ENCODE measurements around the gene LCLAT1.

The LCLAT1 gene

DNA sequence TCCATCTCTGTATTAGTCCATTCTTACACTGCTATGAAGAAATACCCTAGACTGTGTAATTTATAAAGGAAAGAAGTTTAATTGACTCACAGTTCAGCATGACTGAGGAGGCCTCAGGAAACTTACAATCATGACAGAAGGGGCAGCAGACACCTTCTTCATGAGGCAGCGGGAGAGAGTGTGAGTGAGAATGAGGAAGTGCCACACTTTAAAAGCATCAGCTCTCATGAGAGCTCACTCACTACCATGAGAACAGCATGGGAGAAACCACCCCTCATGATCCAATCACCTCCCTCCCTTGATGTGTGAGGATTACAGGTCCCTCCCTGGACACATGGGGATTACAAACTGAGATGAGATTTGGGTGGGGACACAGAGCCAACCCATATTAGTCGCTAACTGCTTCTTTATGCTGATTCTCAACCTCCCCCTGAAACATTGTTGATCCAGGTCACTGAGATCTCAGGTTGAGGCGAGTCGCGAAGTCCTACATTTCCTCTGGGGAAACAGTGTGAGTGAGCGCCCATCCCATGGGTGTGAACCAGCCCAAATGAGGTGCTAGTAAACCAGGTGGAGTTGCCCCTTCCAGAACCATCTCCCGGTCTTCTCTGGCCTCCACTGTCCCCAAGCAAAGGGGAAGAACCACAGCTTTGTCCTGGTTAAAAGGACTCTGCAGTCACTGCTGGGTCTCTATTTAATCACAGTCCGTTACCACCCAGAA lies 236.3 kb downstream of the LCLAT1 start:
- no peak overlapping the region for H3K4me3 ChIP-seq (ENCODE audit: low read length)
- no peak for TF ChIP-seq ZNF274 (IDR thresholded peaks at IDR 0.05; ENCODE audit: low read depth, low read length)

DNA sequence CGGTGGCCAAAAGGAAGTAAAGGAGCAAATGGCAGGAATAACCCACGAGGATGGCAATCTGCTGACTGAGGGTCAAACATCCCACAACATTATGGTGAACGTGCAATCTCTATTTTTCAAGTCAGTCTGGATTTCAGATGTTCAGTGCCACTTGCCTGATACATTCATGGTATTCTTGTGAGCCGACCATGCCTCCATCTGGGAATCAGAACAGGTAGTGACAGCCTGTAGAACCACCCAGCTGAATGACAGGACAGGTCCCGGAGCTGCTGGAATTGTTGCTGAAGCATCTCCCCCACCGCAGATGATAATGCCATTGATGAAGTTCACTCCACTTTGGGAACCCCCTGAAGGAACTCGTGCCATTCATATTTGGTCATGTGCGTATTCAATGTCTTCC lies 237.0 kb downstream of the LCLAT1 start:
- TF ChIP-seq ZNF274 (IDR thresholded peaks at IDR 0.05; ENCODE audit: low read depth, low read length): no peak
- no peak overlapping the region for H3K4me3 ChIP-seq (ENCODE audit: low read length)

GRCh38 chr2:30684516-30684915 lies 237.5 kb downstream of the LCLAT1 start:
- TF ChIP-seq ZNF274 (IDR thresholded peaks at IDR 0.05; ENCODE audit: low read depth, low read length): no peak
- H3K4me3 ChIP-seq (ENCODE audit: low read length): no peak overlapping the region

GRCh38 chr2:30684996-30685395 lies 237.9 kb downstream of the LCLAT1 start:
- TF ChIP-seq ZNF274 (IDR thresholded peaks at IDR 0.05; ENCODE audit: low read depth, low read length): no peak
- no peak overlapping the region for H3K4me3 ChIP-seq (ENCODE audit: low read length)

DNA sequence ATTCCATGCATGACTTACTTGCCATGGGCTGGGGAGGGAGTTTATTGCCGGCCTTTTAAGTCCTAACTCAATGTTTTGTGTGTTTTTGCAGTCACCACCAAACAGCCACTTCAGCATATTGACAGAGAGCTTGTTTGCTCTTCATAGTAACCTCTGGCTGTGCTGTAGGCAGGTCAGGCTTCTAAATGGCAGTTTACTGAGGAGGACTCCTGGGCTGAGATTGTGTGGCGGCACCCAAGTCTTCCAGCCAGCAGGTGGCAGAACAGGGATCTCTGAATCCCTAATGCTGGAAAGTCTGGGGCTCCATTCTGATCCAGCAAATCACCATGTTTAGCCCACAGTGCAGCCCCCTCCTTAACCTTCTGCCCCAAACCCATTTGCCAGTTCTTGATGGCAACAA lies 239.0 kb downstream of the LCLAT1 start:
- TF ChIP-seq ZNF274 (IDR thresholded peaks at IDR 0.05; ENCODE audit: low read depth, low read length): no peak

DNA sequence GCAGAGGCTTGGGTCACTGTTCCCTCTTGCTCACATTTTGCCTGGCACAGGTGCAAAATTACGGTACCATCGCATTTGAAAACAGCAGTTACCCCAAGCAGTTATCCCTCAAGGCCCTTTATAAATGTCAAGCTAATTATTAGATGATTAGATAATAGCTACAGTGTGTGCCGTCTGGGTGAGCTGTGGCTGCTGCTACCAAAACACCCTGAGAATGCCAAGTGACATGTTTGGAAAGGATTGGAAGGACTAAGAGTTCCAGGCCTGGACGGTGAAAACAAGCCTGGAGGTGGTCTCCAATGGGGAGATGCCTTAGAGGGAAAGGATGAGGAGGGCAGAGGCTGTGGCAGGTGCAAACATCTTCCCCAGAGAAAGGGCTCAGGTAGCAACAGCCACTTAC lies 239.6 kb downstream of the LCLAT1 start:
- no peak for TF ChIP-seq ZNF274 (IDR thresholded peaks at IDR 0.05; ENCODE audit: low read depth, low read length)
- H3K4me3 ChIP-seq (ENCODE audit: low read length): no peak overlapping the region

More for the DNA sequence above, 239.0 kb downstream of the LCLAT1 start:
- H3K4me3 ChIP-seq (ENCODE audit: low read length): no peak overlapping the region

- H3K4me3 ChIP-seq (ENCODE audit: low read length): no peak overlapping the region
- TF ChIP-seq ZNF274 (IDR thresholded peaks at IDR 0.05; ENCODE audit: low read depth, low read length): no peak
Measured at GRCh38 chr2:30688956-30689401, 241.9 kb downstream of the LCLAT1 start.

DNA sequence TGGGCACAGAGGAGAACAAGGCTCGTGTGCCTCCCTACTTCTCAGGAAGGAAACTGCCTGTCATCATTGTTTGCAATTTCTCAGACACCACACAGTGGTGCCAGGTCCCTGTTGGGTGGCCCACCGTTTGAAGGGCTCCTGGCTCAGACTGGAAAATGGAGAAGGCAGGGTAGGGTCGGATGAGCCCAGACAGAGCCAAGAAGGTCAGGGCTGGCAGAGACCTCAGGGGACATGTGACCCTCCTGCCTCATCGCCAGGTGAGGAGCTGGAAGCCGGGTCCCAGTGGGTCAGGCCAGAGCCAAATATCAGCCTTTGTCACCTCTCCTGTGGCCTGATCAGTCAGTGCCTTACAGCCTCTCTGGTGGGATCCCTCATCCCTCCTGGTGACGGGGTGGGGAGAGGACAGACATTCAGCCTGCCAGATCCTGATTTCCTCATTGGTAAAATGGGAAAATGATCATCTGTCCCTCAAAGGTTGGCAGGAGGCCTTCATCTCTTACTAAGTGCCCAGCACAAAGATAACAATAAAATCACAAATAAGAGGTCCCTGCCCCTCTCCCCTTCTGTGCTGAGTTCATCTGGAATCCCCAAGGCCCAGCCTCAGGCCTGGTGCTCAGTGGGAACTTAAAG lies 242.6 kb downstream of the LCLAT1 start:
- TF ChIP-seq ZNF274 (IDR thresholded peaks at IDR 0.05; ENCODE audit: low read depth, low read length): no peak
- no peak overlapping the region for H3K4me3 ChIP-seq (ENCODE audit: low read length)

DNA sequence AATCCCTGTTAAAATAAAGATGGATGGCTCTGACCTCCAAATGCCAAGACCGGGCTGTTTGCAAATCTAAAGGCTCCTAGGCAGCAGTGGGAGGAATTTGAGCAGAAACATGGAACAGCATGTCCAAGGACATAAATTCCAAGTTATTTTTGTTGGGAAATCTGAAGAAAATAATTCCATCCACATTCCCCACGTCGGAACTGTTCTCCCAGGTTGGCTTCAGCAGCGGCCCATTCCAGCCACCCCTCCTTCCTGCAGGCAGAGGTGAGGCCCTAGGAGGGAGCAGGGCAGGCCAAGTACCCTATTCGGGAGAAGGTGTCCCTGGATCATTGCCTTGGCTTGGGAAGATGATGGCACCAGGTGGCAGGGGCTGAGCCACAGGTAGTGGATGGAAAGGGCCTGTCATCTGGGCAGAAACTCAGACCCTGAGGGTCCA lies 243.1 kb downstream of the LCLAT1 start:
- no peak for TF ChIP-seq ZNF274 (IDR thresholded peaks at IDR 0.05; ENCODE audit: low read depth, low read length)
- no peak overlapping the region for H3K4me3 ChIP-seq (ENCODE audit: low read length)

GRCh38 chr2:30691091-30691947 lies 244.3 kb downstream of the LCLAT1 start:
- TF ChIP-seq ZNF274 (IDR thresholded peaks at IDR 0.05; ENCODE audit: low read depth, low read length): no peak
- no peak overlapping the region for H3K4me3 ChIP-seq (ENCODE audit: low read length)

- H3K4me3 ChIP-seq (ENCODE audit: low read length): no peak overlapping the region
- TF ChIP-seq ZNF274 (IDR thresholded peaks at IDR 0.05; ENCODE audit: low read depth, low read length): no peak
Measured at GRCh38 chr2:30691948-30692828, 245.1 kb downstream of the LCLAT1 start.

DNA sequence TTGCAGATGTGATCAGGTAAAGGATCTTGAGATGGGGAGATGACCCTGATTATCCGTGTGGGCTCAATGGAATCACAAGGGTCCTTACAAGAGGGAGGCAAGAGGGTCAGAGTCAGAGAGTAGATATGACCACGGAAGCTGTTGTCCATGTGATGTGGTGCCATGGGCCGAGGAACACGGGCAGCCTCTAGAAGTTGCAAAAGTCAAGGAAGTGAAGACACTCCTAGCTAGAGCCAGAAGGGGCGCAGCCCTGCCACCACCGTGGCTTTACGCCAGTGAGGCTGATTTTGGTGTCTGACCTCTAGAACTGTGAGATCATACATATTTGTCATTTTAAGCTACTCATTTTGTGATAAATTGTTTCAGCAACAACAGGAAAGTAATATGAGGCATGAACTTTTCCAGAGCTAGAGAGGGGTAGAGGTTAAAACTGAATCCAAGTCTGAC lies 245.8 kb downstream of the LCLAT1 start:
- no peak for TF ChIP-seq ZNF274 (IDR thresholded peaks at IDR 0.05; ENCODE audit: low read depth, low read length)
- H3K4me3 ChIP-seq (ENCODE audit: low read length): no peak overlapping the region

All from GM08714 (cell line).